Measurements from ENCODE around the gene LSM3.
"Not testable (repeated sequence)": the region's sequence is repeated elsewhere in the genome, so short reads cannot be mapped to it uniquely, and the experiment has no call there.

LSM3 gene

DNA sequence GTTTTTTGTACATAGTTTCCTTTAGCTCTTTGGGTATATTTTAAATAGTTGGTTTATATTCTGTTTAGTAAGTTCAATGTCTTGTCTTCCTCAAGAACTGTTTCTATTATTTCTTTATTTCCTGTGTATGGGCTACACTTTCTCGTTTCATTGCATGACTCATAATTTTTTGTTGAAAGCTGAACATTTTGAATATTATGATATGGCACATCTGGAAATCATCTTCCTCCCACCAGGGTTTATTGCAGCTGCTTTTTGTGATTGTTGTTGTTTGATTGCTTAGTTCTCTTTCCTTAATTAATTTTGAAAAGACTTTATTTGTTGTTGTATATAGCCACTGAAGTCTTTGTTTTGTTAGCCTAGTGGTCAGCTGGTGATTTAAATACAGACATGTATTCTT, 43.8 kb downstream of the LSM3 start:
- DNase-seq (ENCODE audit: low read depth), result no peak

DNA sequence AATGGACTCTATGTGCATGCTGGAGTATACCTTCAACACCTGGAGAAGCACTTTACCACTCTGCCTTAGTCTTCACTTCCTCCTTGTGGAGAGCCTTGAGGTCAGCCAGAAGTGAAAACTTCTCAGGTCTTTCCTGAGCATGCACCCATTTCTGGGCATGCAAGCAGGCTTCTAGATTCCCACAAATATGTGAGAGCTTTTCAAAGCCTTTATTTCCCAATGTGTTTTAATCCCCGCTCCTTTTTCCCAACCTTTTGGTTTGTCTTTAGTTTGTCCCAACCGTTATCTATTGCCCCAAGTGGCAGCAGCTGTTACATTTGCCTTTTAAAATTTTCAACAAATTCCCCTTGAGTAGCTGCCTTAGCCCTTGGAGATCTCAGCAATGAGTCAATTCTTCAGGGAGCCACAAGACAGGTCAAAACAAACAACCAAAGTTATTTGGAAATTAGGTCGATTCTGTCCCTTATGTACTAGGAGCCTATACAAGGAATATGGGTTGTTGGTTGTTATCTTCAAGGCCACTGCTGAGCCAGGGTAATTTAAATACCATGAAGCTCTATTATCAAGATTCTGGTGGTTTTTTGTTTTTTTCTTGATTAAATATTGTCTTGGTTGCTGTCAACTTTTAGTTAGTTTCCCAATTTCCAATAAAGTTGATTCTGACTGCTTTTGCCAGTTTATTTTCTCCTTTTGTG, 44.4 kb downstream of the LSM3 start:
- no peak for DNase-seq (ENCODE audit: low read depth)

DNA sequence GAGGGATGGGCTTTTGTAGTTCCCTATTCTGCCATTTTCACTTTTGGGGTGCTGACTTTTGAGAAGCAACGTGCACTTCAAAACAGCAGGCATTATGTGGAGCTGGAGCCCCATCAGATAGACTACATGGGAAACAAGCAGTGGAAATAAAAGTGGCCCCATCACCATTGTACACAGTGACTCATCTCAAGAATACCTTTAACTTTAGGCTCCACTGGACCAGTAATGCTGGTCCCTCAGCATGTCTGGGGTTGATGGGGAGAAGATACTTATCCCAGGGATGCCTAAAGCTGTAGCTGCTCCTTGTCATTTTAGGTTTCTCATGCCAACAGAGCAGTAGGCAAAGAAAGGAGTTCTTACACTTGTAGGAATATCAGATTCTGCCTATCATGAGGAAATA, 45.0 kb downstream of the LSM3 start:
- no peak for DNase-seq (ENCODE audit: low read depth)

DNA sequence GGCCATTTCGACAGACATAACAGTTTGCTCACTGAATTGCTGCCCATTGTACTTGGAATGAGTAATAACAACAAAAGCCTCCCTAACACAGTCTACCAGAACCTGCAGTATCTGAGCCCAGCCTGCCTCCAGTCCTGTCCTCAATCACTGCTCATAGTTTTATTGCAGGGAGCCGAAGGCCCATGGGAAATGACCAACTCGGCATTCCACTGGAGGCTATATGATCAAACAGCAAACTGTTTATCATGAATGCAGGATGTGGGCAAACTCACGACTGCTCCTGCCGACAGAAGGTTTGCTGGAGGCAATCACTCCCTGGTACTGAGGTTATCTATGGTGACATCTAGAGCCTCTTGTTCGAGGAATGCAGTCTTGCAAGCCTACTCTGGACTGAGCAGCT, 46.3 kb downstream of the LSM3 start:
- no peak for DNase-seq (ENCODE audit: low read depth)

DNA sequence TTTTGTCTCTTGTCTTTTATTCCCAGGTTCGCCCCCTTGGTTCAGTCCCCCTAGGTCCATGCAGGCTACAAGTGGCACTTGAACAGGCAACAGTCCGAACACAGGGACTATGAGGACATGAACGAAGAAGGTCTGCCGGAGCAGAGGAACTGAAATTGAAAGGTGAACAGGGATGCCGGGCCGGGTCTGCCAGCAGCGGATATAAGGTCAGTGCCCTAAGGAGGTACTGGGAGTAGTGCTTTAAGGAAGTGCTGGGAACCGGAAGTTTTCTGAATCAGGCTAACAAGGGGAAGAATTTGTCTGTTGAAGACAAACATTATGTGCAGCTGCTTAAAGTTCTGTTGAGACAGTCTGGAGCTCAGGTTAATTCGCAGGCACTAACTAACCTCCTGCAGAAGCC, 46.8 kb downstream of the LSM3 start:
- DNase-seq (ENCODE audit: low read depth), result no peak

DNA sequence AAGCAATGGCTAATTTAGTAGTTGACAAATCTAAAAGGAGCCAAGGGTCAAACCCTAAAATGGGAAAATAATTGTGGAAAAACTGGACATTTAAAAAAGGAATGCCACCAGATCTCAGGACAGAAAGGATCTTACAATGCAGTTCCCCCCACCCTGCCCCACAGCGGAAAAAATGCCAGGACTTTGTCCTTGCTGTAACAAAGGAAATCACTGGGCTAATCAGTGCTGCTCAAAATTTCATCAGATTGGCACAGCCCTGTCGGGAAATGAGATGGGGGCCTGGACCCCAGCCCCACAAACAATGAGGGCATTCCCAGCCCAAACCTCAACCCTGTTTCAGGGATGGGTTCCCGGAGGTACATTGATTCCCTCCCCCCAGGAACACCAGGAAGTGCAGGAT, 47.7 kb downstream of the LSM3 start:
- DNase-seq (ENCODE audit: low read depth), result not testable (repeated sequence)

DNA sequence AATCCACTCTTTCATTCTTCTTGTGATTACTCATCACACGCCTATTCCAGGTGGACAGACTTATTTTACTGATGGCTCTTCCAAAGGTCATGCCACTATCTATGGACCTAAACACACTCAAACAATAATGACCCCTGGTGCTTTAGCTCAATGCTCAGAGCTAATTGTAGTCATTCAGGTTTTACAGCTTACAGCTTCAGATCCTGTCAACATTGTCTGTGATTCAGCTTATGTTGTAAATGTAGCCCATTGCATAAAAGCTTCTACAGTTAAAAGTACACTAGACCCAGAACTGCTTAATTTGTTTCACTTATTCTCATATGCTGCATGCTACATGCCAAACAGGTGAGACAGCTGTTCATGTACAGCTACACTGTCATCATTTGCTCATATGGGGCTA, 49.2 kb downstream of the LSM3 start:
- no peak for DNase-seq (ENCODE audit: low read depth)

DNA sequence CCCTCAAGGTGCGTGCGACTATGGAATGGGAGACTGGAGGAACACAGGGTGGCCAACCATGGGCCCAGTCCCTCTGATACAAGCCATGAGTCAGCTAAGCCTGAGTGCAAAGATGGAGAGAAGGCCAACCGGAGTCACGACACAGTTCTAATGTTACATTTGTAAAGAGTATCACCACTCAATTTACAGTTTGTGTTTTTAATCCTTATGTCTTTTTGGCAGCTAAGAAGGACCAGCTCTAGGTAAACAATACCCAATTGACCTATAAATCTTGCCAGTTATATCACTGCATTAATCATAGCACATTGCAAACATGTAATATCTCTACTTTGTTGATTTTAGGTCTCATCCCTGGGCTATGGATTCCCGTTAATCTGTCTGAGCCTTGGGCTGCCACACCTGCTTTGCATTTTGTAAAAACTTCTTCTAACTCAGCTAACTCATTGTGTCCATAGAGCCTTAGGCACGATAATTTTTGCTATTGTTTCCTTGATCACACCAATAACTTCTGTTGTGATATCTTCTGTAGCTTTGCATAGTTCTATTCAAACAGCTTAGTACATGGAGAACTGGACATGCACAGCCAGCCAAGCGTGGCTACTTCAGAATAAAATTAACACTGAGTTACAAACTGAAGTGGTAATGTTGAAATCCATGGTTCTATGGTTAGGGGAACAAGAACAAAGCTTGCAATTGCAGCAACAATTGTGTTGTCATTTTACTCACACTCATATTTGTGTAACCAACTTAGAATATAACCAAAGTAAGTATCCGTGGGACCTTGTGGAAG, 50.3 kb downstream of the LSM3 start:
- no peak for DNase-seq (ENCODE audit: low read depth)

DNA sequence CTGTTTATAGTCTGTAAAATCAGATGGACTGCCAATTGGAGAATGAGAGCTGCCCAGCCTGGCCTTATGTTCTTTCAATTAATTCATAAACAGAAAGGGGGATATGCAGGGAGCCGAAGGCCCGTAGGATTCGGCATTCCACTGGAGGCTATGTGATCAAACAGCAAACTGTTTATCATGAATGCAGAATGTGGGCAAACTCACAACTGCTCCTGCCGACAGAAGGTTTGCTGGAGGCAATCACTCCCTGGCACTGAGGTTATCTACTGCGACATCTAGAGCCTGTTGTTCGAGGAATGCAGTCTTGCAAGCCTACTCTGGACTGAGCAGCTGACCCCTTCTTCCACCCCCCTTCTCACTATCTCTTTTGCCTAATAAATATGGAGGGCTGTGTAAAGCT, 51.1 kb downstream of the LSM3 start:
- DNase-seq (ENCODE audit: low read depth), result not testable (repeated sequence)

DNA sequence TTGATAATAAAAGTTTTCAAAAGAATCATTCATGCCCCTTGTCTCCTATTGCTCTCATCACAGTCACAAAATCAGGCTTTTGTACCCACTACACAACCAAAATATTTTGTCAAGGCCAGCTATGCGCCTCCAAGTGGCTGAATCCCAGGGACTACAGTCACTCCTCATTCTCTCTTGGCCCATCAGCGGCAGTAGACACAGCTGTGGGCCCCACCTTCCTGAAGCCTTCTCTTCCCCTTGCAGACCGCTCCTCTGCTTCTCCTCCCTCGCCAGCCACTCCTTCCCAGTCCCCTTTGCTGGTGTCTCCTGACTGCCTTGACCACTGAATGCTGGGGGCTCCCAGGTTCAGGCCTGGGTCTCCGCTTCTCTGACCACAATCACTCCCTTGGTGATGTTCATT, 52.1 kb downstream of the LSM3 start:
- DNase-seq (ENCODE audit: low read depth), result no peak

DNA sequence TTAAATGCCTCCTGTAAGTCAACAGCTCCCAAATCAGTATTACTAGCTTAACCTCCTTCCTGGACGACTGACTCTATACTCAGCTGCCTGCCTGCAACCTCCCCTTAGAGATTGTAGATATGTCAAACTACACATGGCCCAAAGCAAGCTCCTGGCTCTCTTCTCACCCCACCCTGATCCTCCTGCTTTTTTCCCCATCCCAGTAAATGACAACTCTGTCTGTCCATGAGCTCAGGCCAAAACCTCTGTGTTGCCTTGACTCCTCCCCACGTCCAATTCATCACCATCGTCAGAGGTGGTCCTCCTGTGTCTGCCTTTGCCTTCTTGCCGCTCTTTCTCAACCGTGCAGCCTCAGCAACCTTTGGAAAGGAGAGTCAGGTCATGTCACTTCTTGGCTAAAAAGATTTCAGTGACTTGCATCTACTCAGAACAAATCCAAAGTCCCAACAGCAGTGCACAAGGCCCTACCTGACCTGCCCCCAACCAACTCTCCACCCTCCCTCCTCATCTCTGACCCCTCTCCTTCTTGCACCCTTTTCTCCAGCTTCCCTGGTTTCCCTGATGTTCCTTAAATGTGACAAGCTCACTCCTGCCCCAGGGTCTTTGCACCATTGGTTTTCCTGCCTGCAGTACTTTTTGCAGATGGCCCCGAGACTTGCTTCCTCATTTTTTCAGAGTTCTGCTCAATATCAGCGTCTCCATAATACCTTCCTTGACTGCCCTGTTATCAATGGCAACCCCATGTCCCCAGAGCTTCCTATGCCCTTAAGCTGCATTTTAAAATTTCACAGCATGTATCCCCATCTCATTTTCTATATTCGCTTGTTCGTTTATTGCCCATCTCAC, 52.8 kb downstream of the LSM3 start:
- no peak for DNase-seq (ENCODE audit: low read depth)

DNA sequence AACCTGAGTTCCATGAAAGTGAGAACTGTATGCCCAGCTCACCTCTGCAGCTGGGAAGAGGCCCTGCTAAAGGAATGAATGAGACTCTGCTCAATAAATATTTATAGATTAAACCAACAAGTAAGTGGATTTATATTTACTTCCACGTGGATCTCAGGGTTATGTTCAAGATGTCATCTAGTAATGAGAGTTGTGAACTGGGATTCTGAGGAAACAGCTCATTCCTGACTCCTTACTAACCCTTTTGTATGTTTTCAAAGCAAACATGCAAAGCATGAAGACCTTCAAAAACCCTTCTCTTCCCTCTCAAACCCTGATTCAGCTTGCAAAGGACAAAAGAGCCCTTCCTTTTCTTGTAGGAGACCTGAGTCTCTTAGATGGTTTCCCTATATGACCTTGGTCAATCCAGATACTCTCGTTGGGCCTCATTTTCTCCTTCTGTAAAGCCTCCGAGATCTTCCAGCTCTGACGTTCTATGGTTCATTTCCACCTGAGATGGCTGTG, 53.4 kb downstream of the LSM3 start:
- no peak for DNase-seq (ENCODE audit: low read depth)

DNA sequence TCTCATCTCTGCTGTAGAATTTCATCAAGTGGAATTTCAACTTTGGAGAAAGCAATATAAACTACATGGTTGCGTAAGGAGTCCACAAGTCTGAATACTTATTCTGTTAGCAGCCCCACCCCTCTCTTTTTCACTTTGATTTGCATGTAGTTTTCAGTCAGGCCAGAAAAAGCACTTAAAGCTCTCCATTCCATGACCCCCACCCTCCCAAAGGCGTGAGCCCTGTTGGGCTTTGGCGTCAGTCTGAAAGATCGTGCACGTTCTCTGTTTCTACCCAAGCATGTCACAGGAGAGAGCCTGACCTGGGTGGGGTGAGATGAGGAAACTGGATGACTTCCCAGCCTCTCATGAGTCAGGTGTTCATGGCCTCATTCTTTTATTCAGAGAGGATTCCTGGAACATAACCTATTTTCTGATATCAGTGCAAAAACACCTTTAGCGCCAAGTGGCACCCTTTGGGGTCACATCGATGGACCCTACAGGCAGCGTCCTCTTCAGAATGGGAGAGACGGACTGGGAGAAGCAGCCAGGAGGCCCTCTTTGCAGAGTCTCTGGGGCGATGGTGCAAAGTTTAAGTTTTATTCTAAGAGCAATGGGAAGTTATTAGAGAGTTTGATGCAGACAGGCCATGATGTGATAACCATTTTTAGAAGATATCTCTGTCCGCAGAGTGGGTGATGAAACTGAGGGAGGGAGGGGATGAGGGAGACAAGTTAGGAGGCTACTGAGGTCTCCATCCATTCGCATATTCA, 55.8 kb downstream of the LSM3 start:
- no peak for DNase-seq (ENCODE audit: low read depth)

DNA sequence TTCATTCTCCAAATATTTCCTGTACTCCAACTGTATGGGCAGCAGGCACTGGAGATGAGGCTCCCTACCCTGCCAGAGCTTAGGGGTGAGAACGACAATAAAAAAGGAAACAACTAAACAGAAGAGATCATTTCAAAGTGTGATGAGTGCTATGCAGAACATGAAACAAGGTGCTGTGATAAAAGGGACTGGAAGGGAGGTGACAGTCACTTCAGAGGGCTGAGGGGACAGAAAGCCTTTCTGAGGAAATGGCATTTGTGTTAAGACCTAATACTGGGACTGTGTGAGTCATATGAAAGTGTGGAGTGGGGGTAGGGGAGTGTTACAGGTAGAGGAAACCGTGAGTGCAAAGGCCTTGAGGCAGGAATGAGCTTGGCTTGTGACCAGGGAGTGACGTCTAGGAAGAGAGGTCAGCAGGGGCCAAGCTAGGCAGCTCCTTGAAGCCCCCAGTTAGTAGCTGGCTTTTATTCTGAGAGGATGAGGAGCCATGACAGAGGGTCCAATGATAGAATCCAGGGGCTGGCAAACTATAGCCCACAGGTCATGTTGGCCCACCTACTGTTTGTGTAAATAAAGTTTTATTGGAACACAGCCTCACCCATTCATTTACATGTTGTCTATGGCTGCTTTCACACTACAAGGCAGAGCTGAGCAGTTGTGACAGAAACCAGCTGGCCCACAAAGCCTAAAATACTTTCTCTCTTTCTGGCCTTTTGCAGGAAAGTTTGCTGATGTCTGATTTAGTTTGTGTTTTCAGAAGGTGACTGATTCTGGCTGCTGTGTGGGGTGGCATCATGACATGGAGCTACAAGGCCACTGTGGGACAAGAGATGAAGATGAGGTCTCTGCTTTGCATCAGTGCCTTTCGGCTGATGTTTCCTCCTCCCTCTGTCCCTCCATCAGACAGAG, 56.6 kb downstream of the LSM3 start:
- DNase-seq (ENCODE audit: low read depth), result no peak

DNA sequence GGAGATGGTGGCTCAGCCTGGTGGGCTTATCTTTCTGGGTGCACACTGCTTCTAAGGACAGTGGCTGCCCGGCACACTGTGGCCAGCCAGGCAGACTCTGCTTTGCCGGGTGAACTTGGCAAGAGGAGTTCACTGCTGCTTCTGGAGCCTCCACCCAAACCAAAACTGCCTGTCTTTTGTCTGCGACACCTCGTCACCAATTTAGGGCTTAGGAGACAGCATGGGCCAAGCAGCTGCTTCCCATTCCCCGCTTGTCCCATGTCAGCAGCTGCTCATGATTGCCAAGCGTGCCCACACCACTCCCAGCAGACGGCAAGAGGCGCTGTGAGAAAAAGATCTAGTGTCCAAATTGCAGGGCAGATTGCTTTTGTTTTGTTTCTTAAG, 57.3 kb downstream of the LSM3 start:
- no peak for DNase-seq (ENCODE audit: low read depth)

DNA sequence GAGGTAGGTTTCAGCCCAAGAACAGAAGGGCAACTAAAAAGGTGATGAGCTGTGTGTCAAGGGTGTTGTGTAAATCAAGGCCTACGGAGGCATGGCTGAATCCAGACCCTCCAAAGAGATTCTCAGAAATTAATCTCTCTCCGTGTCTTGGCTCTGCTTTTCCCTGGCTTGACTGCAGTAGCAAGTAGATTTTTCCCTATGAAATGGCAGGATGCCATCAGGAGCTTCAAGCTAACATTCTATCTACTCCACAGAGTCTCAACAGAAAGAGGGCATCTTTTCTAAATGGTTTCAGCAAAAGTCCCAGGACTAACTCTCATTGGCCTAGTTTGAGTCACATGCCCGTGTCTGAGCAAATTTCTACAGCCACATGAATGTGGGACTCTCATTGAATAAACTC, 58.3 kb downstream of the LSM3 start:
- DNase-seq (ENCODE audit: low read depth), result no peak

DNA sequence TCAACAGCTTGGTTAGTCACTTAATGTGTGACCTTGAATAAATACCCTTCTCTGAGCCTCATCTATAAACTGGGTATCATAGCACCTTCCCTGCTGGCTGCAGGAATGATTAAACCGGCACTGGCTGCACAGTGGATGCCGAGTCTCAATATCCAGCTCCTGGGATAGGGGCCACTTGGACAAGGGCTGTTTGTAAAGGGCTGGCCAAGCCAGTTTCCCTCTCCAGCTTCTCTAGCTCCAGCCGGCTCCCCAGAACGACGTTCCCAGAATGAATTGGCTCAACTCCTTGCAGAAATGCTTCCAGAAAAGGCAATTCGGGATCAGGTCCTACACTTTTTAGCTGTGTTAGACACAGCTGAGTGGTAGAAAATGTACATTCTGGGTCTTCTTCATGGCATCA, 58.8 kb downstream of the LSM3 start:
- no peak for DNase-seq (ENCODE audit: low read depth)

DNA sequence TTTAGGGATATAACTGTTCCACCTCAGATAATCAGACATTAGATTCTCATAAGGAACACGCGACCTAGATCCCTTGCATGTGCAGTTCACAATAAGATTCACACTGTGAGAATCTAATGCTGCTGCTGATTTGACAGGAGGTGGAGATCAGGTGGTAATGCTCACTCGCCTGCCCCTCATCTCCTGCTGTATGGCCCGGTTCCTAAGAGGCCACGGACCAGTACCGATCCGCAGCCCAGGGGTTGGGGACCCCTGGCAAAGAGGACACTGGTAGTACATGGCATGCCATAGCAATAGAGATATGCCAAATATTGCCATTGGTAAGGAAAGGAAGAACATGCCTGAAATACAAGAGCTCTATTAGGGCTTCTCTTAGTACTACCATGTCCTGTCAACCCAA, 59.7 kb downstream of the LSM3 start:
- no peak for DNase-seq (ENCODE audit: low read depth)

DNA sequence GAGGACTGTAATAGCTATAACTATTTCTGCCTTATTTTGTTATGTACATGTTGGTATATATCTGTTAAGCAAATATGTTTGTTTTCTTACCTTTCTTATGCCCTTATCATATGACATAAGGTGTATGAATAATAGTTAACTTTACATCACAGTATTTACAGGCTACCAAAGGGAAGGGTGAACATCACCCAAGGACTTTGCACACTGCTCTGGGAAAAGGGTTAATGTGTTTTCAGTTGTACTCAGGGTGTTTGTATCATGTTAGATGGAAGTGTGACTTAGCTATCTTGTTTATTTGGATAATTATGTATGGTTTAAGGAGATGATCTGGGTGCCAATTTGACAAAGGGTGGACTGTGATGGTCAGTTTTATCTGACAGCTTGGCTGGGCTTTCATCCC, 60.3 kb downstream of the LSM3 start:
- no peak for DNase-seq (ENCODE audit: low read depth)

DNA sequence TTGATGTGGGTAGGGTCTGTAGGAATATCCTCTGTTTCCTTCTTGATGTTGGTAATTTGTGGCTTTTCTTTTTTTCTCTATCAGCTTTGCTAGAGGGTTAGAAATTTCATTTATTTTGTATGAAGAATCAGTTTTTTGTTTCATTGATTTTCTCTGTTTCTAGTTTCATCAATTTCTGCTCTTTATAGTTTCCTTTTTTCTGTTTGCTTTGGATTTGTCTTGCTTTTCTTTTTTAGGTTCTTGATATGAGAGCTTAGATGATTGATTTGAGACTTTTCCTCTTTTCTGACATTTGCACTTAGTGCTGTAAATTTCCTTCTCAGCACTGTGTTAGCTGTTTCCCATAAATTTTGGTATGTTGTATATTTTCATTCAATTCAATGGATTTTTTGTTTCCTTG, 61.3 kb downstream of the LSM3 start:
- no peak for DNase-seq (ENCODE audit: low read depth)

DNA sequence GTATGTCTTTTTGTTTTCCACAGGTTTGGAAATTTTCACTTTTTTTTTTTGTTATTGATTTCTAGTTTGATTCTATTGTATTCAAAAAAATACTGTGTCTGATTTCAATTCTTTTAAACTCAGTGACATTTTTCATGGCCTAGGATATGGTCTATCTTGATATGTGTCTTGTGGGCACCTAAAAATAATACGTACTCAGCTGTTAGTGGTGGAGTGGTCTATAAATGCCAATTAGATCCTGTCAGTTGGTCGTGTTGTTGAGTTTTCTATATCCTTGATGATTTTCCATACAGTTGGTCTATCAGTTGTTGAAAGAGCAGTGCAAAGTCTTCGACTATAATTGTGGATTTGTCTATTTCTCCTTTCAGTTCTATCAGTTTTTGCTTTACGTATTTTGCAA, 61.7 kb downstream of the LSM3 start:
- DNase-seq (ENCODE audit: low read depth), result no peak

All from activated T-helper 1 cell treated with Interleukin-2 at 50 U/mL for 16 hours (primary cell).